ENCODE results near the gene PPM1E.

The PPM1E gene

DNA sequence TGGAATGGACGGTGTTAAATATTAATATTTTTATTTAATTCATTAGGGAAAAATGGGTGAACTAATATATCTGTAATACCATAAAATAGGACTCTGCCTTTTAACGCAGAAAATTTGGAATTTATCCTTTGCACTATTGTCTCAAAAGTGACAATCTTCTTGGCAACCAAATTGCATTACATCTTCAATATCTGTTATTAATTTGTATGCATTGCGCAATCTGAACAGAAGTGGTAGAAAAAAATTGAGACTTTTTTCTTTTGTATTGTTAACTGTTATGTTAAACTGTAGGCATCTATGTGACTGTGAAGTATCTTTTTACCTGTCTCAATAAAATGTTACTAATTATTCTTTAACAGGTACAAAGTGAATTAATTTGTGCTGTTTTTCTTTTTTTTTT, 55.6 kb downstream of the PPM1E start (continued):
- TF ChIP-seq, protein P1, sequence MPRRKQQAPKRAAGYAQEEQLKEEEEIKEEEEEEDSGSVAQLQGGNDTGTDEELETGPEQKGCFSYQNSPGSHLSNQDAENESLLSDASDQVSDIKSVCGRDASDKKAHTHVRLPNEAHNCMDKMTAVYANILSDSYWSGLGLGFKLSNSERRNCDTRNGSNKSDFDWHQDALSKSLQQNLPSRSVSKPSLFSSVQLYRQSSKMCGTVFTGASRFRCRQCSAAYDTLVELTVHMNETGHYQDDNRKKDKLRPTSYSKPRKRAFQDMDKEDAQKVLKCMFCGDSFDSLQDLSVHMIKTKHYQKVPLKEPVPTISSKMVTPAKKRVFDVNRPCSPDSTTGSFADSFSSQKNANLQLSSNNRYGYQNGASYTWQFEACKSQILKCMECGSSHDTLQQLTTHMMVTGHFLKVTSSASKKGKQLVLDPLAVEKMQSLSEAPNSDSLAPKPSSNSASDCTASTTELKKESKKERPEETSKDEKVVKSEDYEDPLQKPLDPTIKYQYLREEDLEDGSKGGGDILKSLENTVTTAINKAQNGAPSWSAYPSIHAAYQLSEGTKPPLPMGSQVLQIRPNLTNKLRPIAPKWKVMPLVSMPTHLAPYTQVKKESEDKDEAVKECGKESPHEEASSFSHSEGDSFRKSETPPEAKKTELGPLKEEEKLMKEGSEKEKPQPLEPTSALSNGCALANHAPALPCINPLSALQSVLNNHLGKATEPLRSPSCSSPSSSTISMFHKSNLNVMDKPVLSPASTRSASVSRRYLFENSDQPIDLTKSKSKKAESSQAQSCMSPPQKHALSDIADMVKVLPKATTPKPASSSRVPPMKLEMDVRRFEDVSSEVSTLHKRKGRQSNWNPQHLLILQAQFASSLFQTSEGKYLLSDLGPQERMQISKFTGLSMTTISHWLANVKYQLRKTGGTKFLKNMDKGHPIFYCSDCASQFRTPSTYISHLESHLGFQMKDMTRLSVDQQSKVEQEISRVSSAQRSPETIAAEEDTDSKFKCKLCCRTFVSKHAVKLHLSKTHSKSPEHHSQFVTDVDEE (CRISPR knock-in tag; IDR thresholded peaks at IDR 0.05): no peak
- TF ChIP-seq GLIS3 (CRISPR knock-in tag; IDR thresholded peaks at IDR 0.05) (no peak), OSR1 (CRISPR knock-in tag; IDR thresholded peaks at IDR 0.05) (no peak), RARB (CRISPR knock-in tag; IDR thresholded peaks at IDR 0.05) (no peak), ZFP3 (CRISPR knock-in tag; IDR thresholded peaks at IDR 0.05) (no peak)

DNA sequence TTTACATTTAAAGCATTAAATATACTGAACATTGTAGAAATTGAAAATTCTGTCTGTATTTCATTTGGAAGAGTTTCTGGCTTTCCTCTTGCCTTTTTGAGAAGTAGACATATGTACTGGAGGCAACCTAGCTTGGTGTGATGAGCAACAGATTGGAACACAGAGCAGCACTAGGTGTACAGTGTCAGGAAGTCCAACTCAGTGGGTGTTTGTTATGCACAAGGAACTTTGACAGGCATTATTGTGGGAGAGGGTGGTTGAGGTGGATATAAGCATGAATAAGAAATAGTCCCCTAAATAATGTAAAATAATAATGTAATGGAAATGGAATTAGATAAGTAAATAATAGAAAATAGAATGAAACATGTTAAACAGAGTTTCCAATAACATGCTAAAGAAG, 58.1 kb downstream of the PPM1E start:
- TF ChIP-seq ZFP30 (CRISPR knock-in tag; IDR thresholded peaks at IDR 0.05): no peak
- TF ChIP-seq ZNF565 (CRISPR knock-in tag; conservative IDR thresholded peaks at IDR 0.05; ENCODE audit: low read depth): no peak
- TF ChIP-seq ZFP3 (CRISPR knock-in tag; IDR thresholded peaks at IDR 0.05): no peak
- no peak for TF ChIP-seq RARB (CRISPR knock-in tag; IDR thresholded peaks at IDR 0.05)
- TF ChIP-seq ESRRG (CRISPR knock-in tag; IDR thresholded peaks at IDR 0.05): no peak
- TF ChIP-seq, protein P2, sequence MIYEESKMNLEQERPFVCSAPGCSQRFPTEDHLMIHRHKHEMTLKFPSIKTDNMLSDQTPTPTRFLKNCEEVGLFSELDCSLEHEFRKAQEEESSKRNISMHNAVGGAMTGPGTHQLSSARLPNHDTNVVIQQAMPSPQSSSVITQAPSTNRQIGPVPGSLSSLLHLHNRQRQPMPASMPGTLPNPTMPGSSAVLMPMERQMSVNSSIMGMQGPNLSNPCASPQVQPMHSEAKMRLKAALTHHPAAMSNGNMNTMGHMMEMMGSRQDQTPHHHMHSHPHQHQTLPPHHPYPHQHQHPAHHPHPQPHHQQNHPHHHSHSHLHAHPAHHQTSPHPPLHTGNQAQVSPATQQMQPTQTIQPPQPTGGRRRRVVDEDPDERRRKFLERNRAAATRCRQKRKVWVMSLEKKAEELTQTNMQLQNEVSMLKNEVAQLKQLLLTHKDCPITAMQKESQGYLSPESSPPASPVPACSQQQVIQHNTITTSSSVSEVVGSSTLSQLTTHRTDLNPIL (CRISPR knock-in tag; IDR thresholded peaks at IDR 0.05; ENCODE audit: low read depth): no peak
- TF ChIP-seq, protein P3, sequence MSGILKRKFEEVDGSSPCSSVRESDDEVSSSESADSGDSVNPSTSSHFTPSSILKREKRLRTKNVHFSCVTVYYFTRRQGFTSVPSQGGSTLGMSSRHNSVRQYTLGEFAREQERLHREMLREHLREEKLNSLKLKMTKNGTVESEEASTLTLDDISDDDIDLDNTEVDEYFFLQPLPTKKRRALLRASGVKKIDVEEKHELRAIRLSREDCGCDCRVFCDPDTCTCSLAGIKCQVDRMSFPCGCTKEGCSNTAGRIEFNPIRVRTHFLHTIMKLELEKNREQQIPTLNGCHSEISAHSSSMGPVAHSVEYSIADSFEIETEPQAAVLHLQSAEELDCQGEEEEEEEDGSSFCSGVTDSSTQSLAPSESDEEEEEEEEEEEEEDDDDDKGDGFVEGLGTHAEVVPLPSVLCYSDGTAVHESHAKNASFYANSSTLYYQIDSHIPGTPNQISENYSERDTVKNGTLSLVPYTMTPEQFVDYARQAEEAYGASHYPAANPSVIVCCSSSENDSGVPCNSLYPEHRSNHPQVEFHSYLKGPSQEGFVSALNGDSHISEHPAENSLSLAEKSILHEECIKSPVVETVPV (CRISPR knock-in tag; IDR thresholded peaks at IDR 0.05): no peak
- no peak for TF ChIP-seq ZC3H10 (CRISPR knock-in tag; IDR thresholded peaks at IDR 0.05)
- no peak for TF ChIP-seq ISL1 (CRISPR knock-in tag; IDR thresholded peaks at IDR 0.05)
- no peak for TF ChIP-seq CSDC2 (CRISPR knock-in tag; IDR thresholded peaks at IDR 0.05)
- TF ChIP-seq OSR1 (CRISPR knock-in tag; IDR thresholded peaks at IDR 0.05): no peak
- ATAC-seq: no peak

DNA sequence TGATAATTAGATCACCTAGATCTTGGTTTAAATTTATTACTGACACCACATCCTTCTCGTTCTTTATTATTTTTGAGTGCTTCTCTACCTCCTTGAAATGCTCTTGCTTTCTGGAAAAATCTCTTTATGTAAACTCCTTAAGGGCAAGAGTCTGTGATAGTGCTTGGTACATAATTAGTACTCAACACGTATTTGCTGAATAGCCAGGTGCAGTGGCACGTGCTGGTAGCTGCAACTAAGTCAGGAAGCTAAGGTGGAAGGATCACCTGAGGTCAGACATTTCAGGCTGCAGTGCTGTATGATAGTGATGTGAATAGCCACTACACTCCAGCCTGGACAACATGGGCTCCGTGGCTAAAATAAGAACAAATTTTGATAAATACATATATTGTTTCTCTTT, 63.0 kb downstream of the PPM1E start:
- TF ChIP-seq, protein P4, sequence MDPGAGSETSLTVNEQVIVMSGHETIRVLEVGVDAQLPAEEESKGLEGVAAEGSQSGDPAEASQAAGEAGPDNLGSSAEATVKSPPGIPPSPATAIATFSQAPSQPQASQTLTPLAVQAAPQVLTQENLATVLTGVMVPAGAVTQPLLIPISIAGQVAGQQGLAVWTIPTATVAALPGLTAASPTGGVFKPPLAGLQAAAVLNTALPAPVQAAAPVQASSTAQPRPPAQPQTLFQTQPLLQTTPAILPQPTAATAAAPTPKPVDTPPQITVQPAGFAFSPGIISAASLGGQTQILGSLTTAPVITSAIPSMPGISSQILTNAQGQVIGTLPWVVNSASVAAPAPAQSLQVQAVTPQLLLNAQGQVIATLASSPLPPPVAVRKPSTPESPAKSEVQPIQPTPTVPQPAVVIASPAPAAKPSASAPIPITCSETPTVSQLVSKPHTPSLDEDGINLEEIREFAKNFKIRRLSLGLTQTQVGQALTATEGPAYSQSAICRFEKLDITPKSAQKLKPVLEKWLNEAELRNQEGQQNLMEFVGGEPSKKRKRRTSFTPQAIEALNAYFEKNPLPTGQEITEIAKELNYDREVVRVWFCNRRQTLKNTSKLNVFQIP (CRISPR knock-in tag; IDR thresholded peaks at IDR 0.05; ENCODE audit: borderline replicate concordance, low read depth): no peak
- TF ChIP-seq, protein P5, sequence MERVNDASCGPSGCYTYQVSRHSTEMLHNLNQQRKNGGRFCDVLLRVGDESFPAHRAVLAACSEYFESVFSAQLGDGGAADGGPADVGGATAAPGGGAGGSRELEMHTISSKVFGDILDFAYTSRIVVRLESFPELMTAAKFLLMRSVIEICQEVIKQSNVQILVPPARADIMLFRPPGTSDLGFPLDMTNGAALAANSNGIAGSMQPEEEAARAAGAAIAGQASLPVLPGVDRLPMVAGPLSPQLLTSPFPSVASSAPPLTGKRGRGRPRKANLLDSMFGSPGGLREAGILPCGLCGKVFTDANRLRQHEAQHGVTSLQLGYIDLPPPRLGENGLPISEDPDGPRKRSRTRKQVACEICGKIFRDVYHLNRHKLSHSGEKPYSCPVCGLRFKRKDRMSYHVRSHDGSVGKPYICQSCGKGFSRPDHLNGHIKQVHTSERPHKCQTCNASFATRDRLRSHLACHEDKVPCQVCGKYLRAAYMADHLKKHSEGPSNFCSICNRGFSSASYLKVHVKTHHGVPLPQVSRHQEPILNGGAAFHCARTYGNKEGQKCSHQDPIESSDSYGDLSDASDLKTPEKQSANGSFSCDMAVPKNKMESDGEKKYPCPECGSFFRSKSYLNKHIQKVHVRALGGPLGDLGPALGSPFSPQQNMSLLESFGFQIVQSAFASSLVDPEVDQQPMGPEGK (CRISPR knock-in tag; IDR thresholded peaks at IDR 0.05; ENCODE audit: borderline replicate concordance): no peak
- TF ChIP-seq, protein P3 (CRISPR knock-in tag; IDR thresholded peaks at IDR 0.05): no peak
- TF ChIP-seq ZNF8 (CRISPR knock-in tag; IDR thresholded peaks at IDR 0.05): no peak
- no peak for TF ChIP-seq ZC3H10 (CRISPR knock-in tag; IDR thresholded peaks at IDR 0.05)
- ATAC-seq: no peak
